ENCODE results near the gene TRIM5.

GRCh38 chr11:5713695-5714094 lies 28.8 kb upstream of the TRIM5 start:
- TF ChIP-seq EZH2 (IDR thresholded peaks at IDR 0.05; ENCODE audit: insufficient read depth, poor library complexity, severe bottlenecking) (no peak), EZH2phosphoT487 (IDR thresholded peaks at IDR 0.05; ENCODE audit: insufficient read depth, low read depth) (no peak)
